Activated effector memory CD4-positive, alpha-beta T cell treated with anti-CD3 and anti-CD28 coated beads, Interleukin-2, amount 50 U/mL, for 16 hours (primary cell): ENCODE measurements around the gene COL11A2.
A peak's percentile ranks its signal among the peaks of the same experiment; 100 is the strongest.
"Not testable (repeated sequence)": the region's sequence is repeated elsewhere in the genome, so short reads cannot be mapped to it uniquely, and the experiment has no call there.

Experiments
- DNase-seq: peaks from one replicate; pipeline ENCODE4 v3.0.0-alpha.2; 2020

Gene COL11A2

GRCh38 chr6:33170176-33171015, 21.9 kb downstream of the COL11A2 start:
- peak; percentile 58 for DNase-seq

- peak; percentile 54 for DNase-seq
These were observed 22.7 kb downstream of the COL11A2 start for GRCh38 chr6:33169291-33170175.

- no peak for DNase-seq
These were observed 23.6 kb downstream of the COL11A2 start for GRCh38 chr6:33168639-33169038.

- DNase-seq: peak; percentile 42
These were observed 24.0 kb downstream of the COL11A2 start for GRCh38 chr6:33168284-33168601.

- peak; percentile 57 for DNase-seq
These were observed 24.6 kb downstream of the COL11A2 start for GRCh38 chr6:33167374-33168283.

GRCh38 chr6:33166811-33167210, 25.5 kb downstream of the COL11A2 start:
- DNase-seq: peak; percentile 56

- no peak for DNase-seq
These were observed 25.9 kb downstream of the COL11A2 start for GRCh38 chr6:33166363-33166762.

- DNase-seq: no peak
These were observed 26.5 kb downstream of the COL11A2 start for GRCh38 chr6:33165581-33166258.

- no peak for DNase-seq
These were observed 27.4 kb downstream of the COL11A2 start for GRCh38 chr6:33164665-33165373.

- DNase-seq: no peak
These were observed 28.1 kb downstream of the COL11A2 start for GRCh38 chr6:33164176-33164575.

GRCh38 chr6:33163540-33163939, 28.7 kb downstream of the COL11A2 start:
- peak; percentile 58 for DNase-seq

- peak; percentile 94 for DNase-seq
These were observed 30.6 kb downstream of the COL11A2 start for GRCh38 chr6:33161354-33162331.

- peak; percentile 60 for DNase-seq
These were observed 31.4 kb downstream of the COL11A2 start for GRCh38 chr6:33160728-33161344.

- no peak for DNase-seq
These were observed 32.2 kb downstream of the COL11A2 start for GRCh38 chr6:33160096-33160495.

GRCh38 chr6:33156964-33157363, 35.3 kb downstream of the COL11A2 start:
- DNase-seq: no peak

GRCh38 chr6:33156561-33156960, 35.7 kb downstream of the COL11A2 start:
- DNase-seq: no peak

- no peak for DNase-seq
These were observed 37.9 kb downstream of the COL11A2 start for GRCh38 chr6:33154349-33154748.

GRCh38 chr6:33151050-33151449, 41.2 kb downstream of the COL11A2 start:
- no peak for DNase-seq

GRCh38 chr6:33150560-33150959, 41.7 kb downstream of the COL11A2 start:
- DNase-seq: not testable (repeated sequence)
